Measurements from ENCODE around the gene BICD2.

DNA sequence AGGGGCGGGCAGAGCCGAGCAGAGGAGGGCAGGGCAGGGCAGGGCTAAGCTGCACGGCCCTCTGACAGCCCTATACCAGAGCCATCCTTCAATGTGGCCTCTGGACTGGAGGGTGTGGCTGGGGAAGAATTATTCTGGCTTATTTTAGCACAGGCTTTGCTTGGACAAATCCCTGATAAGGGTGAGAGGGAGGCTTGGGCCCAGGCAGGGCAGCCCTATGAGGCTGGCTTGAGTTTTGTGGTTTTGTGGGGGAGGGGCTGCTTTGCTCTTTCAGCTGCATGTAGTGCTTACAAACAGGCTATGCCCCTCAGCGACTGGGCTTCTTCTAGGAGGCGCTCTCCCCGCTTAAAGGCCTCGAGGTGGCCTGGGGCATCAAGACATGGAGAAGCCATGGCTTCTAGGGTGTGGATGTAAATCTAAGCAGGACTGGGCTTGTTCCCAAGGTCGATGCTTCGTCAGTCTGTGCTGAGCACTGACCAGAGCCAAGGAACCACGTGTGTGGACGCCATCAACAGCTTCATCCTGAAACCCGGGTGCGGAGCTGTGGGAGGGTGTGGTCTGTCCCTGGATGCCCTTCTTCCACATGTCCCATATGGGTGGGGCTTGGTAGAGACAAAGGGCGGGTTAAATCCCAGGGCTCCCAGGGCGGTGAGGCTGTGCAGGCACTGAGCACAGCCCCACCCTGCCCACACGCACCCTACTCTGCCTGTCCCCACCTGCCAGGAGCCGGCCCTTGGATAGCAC is 49.0 kb downstream of the BICD2 start:
- no peak for TF ChIP-seq ZNF8 (CRISPR knock-in tag; IDR thresholded peaks at IDR 0.05)
- no peak for TF ChIP-seq ZNF565 (CRISPR knock-in tag; conservative IDR thresholded peaks at IDR 0.05; ENCODE audit: low read depth)
- TF ChIP-seq, protein P1, sequence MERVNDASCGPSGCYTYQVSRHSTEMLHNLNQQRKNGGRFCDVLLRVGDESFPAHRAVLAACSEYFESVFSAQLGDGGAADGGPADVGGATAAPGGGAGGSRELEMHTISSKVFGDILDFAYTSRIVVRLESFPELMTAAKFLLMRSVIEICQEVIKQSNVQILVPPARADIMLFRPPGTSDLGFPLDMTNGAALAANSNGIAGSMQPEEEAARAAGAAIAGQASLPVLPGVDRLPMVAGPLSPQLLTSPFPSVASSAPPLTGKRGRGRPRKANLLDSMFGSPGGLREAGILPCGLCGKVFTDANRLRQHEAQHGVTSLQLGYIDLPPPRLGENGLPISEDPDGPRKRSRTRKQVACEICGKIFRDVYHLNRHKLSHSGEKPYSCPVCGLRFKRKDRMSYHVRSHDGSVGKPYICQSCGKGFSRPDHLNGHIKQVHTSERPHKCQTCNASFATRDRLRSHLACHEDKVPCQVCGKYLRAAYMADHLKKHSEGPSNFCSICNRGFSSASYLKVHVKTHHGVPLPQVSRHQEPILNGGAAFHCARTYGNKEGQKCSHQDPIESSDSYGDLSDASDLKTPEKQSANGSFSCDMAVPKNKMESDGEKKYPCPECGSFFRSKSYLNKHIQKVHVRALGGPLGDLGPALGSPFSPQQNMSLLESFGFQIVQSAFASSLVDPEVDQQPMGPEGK (CRISPR knock-in tag; IDR thresholded peaks at IDR 0.05; ENCODE audit: borderline replicate concordance), result no peak
- no peak for TF ChIP-seq ZFP3 (CRISPR knock-in tag; IDR thresholded peaks at IDR 0.05)
- TF ChIP-seq, protein P2, sequence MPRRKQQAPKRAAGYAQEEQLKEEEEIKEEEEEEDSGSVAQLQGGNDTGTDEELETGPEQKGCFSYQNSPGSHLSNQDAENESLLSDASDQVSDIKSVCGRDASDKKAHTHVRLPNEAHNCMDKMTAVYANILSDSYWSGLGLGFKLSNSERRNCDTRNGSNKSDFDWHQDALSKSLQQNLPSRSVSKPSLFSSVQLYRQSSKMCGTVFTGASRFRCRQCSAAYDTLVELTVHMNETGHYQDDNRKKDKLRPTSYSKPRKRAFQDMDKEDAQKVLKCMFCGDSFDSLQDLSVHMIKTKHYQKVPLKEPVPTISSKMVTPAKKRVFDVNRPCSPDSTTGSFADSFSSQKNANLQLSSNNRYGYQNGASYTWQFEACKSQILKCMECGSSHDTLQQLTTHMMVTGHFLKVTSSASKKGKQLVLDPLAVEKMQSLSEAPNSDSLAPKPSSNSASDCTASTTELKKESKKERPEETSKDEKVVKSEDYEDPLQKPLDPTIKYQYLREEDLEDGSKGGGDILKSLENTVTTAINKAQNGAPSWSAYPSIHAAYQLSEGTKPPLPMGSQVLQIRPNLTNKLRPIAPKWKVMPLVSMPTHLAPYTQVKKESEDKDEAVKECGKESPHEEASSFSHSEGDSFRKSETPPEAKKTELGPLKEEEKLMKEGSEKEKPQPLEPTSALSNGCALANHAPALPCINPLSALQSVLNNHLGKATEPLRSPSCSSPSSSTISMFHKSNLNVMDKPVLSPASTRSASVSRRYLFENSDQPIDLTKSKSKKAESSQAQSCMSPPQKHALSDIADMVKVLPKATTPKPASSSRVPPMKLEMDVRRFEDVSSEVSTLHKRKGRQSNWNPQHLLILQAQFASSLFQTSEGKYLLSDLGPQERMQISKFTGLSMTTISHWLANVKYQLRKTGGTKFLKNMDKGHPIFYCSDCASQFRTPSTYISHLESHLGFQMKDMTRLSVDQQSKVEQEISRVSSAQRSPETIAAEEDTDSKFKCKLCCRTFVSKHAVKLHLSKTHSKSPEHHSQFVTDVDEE (CRISPR knock-in tag; IDR thresholded peaks at IDR 0.05), result no peak
- TF ChIP-seq GLIS3 (CRISPR knock-in tag; IDR thresholded peaks at IDR 0.05), result no peak
- TF ChIP-seq, protein P3, sequence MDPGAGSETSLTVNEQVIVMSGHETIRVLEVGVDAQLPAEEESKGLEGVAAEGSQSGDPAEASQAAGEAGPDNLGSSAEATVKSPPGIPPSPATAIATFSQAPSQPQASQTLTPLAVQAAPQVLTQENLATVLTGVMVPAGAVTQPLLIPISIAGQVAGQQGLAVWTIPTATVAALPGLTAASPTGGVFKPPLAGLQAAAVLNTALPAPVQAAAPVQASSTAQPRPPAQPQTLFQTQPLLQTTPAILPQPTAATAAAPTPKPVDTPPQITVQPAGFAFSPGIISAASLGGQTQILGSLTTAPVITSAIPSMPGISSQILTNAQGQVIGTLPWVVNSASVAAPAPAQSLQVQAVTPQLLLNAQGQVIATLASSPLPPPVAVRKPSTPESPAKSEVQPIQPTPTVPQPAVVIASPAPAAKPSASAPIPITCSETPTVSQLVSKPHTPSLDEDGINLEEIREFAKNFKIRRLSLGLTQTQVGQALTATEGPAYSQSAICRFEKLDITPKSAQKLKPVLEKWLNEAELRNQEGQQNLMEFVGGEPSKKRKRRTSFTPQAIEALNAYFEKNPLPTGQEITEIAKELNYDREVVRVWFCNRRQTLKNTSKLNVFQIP (CRISPR knock-in tag; IDR thresholded peaks at IDR 0.05; ENCODE audit: borderline replicate concordance, low read depth), result no peak
- TF ChIP-seq ISL1 (CRISPR knock-in tag; IDR thresholded peaks at IDR 0.05), result no peak
- TF ChIP-seq ZNF70 (CRISPR knock-in tag; IDR thresholded peaks at IDR 0.05), result no peak
- no peak for TF ChIP-seq ZFP30 (CRISPR knock-in tag; IDR thresholded peaks at IDR 0.05)
- no peak for TF ChIP-seq ESRRG (CRISPR knock-in tag; IDR thresholded peaks at IDR 0.05)
- no peak for TF ChIP-seq PPARA (CRISPR knock-in tag; IDR thresholded peaks at IDR 0.05; ENCODE audit: borderline replicate concordance)
- TF ChIP-seq ARNTL (CRISPR knock-in tag; IDR thresholded peaks at IDR 0.05; ENCODE audit: borderline replicate concordance, low read depth), result no peak

Data from SK-N-SH treated with all-trans-retinoic acid at 6 μM for 48 hours (cell line).